Activated gamma-delta T cell (primary cell): ENCODE measurements around the gene HEXIM2.
"Not testable (repeated sequence)": the region's sequence is repeated elsewhere in the genome, so short reads cannot be mapped to it uniquely, and the experiment has no call there.

Experiments used
- DNase-seq: peaks from one replicate; lab custom pipeline; 2025; lab: John Stamatoyannopoulos, UW
- total RNA-seq, 2 donors: gene quantifications; one replicate each; lab custom pipeline; 2026; lab: John Stamatoyannopoulos, UW

HEXIM2 gene
- 1.9 to 3.2 reads per million in 2 donors for total RNA-seq

- peak; percentile 98 for DNase-seq
Observed at GRCh38 chr17:45161288-45162024, at the start of gene HEXIM2. HEXIM2 (plus strand) TSS chr17:45161875; CDS start chr17:45162794, 919 bp downstream.

DNA sequence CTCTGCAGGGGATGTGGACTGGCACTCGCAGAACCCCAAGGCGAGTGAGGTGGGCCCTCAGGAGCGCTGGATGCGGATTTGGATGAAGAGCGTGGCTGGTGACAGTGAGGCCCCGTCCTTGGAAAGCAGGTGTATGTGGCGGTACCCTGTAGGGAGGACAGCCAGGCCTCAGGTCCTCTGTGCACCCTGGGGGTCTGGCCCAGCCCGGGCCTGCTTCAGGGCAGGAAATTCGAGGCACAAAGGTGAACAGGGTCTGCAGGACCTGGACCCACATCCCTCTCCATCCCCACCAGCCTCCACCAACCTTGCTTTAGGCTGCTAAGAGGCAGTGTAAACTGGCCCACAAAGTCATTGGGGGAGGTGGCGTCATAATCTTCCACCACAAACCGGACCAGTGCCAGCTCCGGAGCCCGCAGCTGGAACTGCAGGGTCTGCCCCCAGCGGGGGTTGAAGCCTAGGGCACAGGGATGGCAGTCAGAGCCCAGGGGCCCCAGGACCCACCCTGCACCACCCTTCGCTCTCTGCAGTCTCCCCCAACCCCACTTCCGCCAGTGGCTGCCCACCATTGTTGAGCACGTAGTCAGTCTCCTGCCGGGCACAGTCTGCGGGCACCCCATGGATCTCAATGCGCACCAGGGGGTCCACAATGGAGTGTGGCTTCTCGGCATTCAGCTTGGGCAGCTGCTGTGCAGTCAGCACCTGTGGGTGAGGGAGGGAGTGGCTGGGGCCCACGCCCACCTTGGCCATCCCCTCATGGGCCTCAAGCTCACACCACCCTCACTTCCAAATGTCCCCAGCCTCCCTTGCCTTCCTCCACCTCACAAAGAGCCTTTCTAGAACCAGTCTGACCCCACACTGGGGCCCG, 48.9 kb upstream of the HEXIM2 start:
- no peak for DNase-seq

DNA sequence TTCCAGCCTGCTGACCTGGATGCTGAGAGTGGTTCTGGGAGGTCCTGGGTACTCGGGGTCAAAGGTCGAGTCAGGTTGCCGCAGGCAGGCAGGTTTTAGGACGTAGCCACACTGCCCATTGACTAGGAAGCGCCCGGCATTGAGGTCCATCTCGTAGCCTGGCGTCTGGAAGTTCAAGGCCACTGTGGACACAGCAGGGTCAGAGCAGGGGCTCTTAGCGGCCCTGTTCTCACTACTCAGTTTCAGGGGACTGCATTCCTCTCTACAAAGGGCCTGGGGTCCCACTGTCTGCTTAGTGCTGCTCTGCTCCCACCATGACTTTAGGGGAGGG, 48.3 kb upstream of the HEXIM2 start:
- DNase-seq = no peak

- DNase-seq = no peak
Observed at GRCh38 chr17:45114117-45114932, 47.4 kb upstream of the HEXIM2 start.

GRCh38 chr17:45115015-45115625, 46.6 kb upstream of the HEXIM2 start:
- DNase-seq = no peak

DNA sequence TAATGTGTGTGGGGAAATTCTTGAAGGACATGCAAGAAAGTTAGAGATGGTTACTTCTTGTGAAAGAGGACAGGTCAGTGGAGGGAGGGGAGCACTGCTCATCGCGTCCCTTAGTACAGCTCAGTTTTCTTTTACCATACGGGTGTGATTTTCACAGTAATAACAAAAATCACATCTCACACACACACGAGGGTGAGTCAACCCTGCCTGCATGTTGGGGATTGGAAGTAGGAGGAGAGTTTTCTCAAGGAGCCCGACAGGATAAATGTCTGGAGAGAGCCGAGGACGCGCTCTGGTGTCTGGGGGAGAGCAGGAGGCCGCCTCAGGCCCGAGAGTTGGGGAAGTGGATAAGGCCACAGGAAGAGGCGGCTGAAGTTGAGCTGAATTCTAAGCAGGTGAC, 45.8 kb upstream of the HEXIM2 start:
- DNase-seq = no peak

- DNase-seq = no peak
Observed at GRCh38 chr17:45116434-45117016, 45.1 kb upstream of the HEXIM2 start.

DNA sequence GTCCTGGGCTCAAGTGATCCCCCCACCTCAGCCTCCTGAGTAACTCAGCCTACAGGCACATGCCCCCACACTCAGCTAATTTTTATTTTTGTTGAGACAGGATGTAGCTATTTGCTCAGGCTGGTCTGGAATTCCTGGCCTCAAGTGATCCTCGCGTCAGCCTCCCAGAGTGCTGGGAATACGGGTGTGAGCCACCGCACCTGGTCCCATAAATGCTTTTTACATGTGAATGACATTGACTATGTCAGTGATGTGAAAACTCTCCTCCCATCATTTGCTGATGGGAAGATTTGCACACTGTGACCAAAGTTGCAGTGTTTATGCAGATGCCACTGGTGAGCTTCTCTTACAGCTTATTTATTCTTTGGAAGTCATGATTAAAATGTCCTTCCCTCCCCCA, 44.3 kb upstream of the HEXIM2 start:
- no peak for DNase-seq

GRCh38 chr17:45117848-45118646, 43.6 kb upstream of the HEXIM2 start:
- no peak for DNase-seq

- no peak for DNase-seq
Observed at GRCh38 chr17:45118691-45119090, 43.0 kb upstream of the HEXIM2 start.

DNA sequence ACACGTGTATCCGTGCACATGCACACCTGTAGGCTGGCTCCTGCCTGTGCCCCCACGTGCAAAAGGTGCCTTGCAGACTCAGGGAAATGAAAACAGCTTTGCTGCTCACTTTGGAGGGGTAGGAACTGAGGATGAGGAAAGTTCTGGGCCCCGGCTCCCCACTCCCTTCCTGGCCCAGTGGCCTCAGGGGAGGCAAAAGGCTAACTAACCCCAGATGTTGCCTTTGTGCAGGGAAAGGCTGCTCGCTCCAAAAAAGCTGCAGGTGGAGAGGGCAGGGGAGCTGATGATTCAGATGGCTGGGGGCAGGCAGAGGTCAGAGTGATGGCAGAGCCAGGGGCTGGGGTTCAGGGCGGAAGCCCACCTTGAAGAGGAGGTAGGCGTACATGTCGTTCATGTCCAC, 41.7 kb upstream of the HEXIM2 start:
- no peak for DNase-seq

DNA sequence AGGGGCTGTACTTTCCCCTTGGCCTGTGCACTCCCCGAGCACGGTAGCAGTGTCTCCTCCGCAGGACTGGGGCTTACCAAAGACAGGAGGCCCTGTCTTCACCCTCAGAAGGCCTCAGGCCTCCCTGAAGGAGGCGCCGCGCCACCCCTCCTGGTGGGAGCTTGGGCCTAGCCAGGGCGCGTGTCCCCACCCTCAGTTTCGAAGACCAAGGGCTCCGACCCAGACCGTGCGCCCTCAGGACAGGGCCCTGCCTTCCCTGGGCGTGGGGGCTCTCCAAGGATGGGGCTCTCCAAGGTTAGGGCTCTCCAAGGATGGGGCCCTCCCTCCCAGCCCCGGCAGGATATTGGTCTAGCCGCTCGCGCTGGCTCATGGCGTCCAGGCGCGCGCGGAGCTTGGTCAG, 41.1 kb upstream of the HEXIM2 start:
- DNase-seq = no peak

DNA sequence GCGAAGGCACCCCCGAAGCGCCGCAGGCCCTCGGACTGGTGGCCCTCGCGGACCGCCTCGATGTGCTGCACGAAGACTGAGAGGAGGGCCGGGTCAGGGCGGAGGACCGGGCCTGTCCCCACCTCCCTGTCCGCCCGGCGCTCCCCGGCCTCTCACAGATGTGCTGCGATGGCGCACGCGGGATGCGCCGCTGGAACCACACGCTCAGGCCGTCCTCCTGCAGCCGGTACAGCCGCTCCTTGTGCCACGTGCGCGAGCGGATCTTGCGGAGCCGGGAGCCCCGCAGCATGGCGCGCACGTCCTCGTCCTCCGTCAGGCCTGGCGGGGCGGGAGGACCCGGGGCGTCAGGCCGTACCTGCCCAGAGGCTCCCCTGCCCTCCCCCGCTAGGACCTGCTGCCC, 40.6 kb upstream of the HEXIM2 start:
- no peak for DNase-seq

- no peak for DNase-seq
Observed at GRCh38 chr17:45123076-45123770, 38.5 kb upstream of the HEXIM2 start.

DNA sequence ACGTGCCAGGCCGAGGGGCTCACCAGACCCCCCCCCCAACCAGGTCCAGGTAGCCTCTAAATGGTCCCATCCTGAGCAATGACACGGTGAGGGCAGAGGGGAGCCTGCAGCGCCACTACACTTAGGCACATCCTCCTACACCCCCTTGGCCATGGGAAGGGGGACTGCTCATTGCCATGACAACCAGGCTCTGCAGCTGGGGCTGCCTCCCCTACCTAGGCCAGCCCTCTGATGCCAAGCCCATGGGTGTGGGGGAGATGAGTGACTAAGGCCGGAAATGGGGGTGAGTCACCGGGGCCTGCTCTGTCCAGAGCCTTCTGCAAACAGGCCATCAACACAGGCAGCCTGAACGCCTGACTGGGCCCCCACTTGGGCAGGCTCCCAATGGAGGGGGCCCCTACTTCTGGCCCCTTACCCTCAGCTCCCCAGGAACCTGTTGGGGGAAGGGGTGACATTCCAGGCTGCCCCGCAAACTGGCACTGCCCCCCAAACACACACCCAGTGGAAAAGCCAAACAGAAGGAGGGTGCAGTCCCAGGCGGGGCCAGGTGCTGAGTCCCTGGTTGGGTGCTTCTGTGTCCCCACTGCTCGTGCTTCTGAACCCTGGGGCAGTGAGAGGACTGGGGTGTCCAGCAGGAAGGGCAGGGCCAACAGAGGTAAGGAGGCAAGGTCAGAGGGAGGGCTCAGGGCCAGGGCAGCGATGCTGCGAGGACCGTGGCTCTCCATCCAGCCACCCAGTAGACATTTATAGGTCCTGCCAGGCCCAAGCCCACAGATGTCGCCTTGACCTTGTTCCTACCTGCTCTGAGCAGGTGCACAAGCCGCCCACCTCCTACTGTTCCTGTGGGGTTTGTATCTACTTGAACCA, 37.5 kb upstream of the HEXIM2 start:
- DNase-seq = no peak

- DNase-seq = not testable (repeated sequence)
Observed at GRCh38 chr17:45124797-45125122, 36.9 kb upstream of the HEXIM2 start.

DNA sequence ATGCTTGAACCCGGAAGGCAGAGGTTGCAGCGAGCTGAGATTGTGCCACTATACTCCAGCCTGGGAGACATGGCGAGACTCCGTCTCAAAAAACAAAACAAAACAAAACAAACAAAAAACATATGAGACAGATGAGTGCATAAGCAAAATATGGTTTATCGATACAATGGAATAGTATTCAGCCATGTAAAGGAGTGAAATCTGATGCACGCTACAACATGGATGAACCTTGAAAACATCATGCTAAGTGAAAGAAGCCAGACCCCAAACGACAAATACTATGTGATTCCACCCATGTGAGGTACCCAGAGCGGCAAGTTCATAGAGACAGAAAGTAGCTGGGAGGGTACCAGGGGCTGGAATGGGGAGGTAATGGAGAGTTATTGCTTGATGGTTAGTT, 36.2 kb upstream of the HEXIM2 start:
- DNase-seq = no peak

- no peak for DNase-seq
Observed at GRCh38 chr17:45127207-45127547, 34.5 kb upstream of the HEXIM2 start.

GRCh38 chr17:45127548-45128300, 34.0 kb upstream of the HEXIM2 start:
- DNase-seq = no peak
